Muscle layer of duodenum (tissue), 2 donors: ENCODE data around the gene FAM120A.

ENCODE experiments used
- H3K27ac ChIP-seq: one replicate; pipeline ENCODE4 v1.7.0; 2013; ENCODE audit warnings: mild to moderate bottlenecking, low read length
- H3K27me3 ChIP-seq: one replicate; pipeline ENCODE4 v1.7.0; 2013; ENCODE audit warnings: low read depth, mild to moderate bottlenecking, control low read depth, low read length
- H3K36me3 ChIP-seq, 2 donors: one replicate each; pipeline ENCODE4 v1.7.0; 2013; ENCODE audit warnings: low read length in 2 of 2, control low read depth in 1 of 2, mild to moderate bottlenecking in 1 of 2; ENCODE audit not compliant: insufficient read depth in 2 of 2, control insufficient read depth in 1 of 2
- H3K4me1 ChIP-seq, 2 donors: one replicate each; pipeline ENCODE4 v1.7.0; 2013; ENCODE audit warnings: low read length in 2 of 2, mild to moderate bottlenecking in 2 of 2, control low read depth in 1 of 2, moderate library complexity in 1 of 2; ENCODE audit not compliant: insufficient read depth in 2 of 2, control insufficient read depth in 1 of 2
- H3K4me3 ChIP-seq, 2 donors: one replicate each; pipeline ENCODE4 v1.7.0; 2013; ENCODE audit warnings: low read length in 2 of 2, low read depth in 1 of 2, mild to moderate bottlenecking in 1 of 2
- H3K9me3 ChIP-seq, 2 donors: one replicate each; pipeline ENCODE4 v1.7.0; 2013; ENCODE audit warnings: low read length in 2 of 2, control low read depth in 1 of 2, mild to moderate bottlenecking in 1 of 2; ENCODE audit not compliant: control insufficient read depth in 1 of 2
- donor health status: healthy.

Gene FAM120A

DNA sequence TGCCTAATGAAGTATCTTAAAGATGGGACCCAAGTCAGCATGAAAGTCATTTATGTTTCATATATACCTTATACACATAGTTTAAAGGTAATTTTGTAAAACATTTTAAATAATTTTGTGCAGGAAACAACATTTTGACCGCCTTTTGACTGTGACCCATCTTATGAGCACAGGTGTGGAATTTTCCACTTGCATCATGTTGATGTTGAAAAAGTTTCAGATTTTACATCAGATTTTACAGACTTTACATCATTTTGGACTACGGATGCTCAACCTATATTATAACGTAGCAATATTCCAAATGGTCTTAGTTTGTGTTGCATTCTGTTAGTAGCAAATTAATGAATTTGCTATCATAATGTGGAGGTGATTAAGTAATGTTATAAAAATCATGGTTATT is 23.6 kb downstream of the FAM120A start:
- H3K4me1 ChIP-seq, result peaks cover 0 to 13% of the 10 kb centered on the region in 2 donors
- H3K4me3 ChIP-seq, result no peak overlapping the region
- no peak overlapping the region for H3K27ac ChIP-seq
- no peaks in the 10 kb centered on the region for H3K9me3 ChIP-seq
- no peaks in the 10 kb centered on the region for H3K27me3 ChIP-seq
- H3K36me3 ChIP-seq, result peaks cover 4 to 11% of the 10 kb centered on the region in 2 donors

- no peaks in the 10 kb centered on the region for H3K9me3 ChIP-seq
- peaks cover 4 to 11% of the 10 kb centered on the region in 2 donors for H3K36me3 ChIP-seq
- H3K4me1 ChIP-seq, result peaks cover 0 to 15% of the 10 kb centered on the region in 2 donors
- H3K4me3 ChIP-seq, result no peak overlapping the region
- H3K27me3 ChIP-seq, result no peaks in the 10 kb centered on the region
- H3K27ac ChIP-seq, result no peak overlapping the region
These were observed 24.4 kb downstream of the FAM120A start for GRCh38 chr9:93475856-93476255.

DNA sequence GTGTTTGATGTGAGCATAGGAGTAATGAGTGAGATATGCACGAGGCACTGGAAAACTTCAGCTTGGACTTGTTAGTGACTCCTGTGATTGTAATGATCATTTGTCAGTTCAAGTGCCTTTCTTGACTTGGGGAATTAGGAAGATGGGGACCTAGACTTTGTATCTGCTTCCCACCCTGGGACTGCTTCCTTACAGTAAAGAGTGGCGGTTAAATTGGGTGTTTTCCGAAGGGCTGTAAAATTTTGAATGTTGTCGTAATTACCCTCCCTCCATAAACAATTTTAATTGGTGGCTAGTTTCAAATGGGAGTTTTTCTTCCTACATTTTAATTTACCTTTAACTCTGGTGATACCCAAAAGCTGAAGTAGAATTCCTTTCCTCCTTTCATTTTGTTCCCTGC is 25.4 kb downstream of the FAM120A start:
- peaks cover 4 to 7% of the 10 kb centered on the region in 2 donors for H3K36me3 ChIP-seq
- no peaks in the 10 kb centered on the region for H3K9me3 ChIP-seq
- H3K4me1 ChIP-seq, result peaks cover 0 to 15% of the 10 kb centered on the region in 2 donors
- no peak overlapping the region for H3K27ac ChIP-seq
- no peaks in the 10 kb centered on the region for H3K27me3 ChIP-seq
- H3K4me3 ChIP-seq, result no peak overlapping the region

GRCh38 chr9:93477397-93477796 is 25.9 kb downstream of the FAM120A start:
- H3K27me3 ChIP-seq, result no peaks in the 10 kb centered on the region
- peaks cover 4% of the 10 kb centered on the region in 2 donors for H3K36me3 ChIP-seq
- no peaks in the 10 kb centered on the region for H3K9me3 ChIP-seq
- no peak overlapping the region for H3K4me3 ChIP-seq
- peaks cover 0 to 15% of the 10 kb centered on the region in 2 donors for H3K4me1 ChIP-seq
- H3K27ac ChIP-seq, result no peak overlapping the region

- no peaks in the 10 kb centered on the region for H3K9me3 ChIP-seq
- H3K36me3 ChIP-seq, result peaks cover 6 to 10% of the 10 kb centered on the region in 2 donors
- H3K4me3 ChIP-seq, result no peak overlapping the region
- peaks cover 0 to 15% of the 10 kb centered on the region in 2 donors for H3K4me1 ChIP-seq
- H3K27me3 ChIP-seq, result no peaks in the 10 kb centered on the region
- H3K27ac ChIP-seq, result no peak overlapping the region
These were observed 28.2 kb downstream of the FAM120A start for GRCh38 chr9:93479726-93480125.

DNA sequence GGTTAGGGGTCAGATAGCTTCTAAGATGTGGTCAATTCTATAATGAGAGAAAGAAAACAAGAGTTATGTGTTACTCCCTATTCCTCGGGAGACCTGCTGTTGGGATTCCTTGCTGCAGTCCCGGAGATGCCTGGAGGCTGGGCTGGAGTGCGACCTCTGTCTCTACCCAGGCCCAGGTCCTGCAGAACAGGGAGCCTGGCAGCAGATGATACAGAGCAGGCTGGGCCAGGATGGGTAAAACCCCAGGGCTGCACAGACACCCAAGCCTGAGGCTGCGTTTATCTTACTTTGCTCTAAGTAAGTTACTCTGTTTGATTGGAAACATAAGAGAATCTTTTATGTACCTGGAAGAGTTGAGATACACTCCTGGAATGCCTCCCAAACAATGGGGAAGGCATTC is 28.8 kb downstream of the FAM120A start:
- H3K27me3 ChIP-seq, result no peaks in the 10 kb centered on the region
- peaks cover 6 to 10% of the 10 kb centered on the region in 2 donors for H3K36me3 ChIP-seq
- H3K9me3 ChIP-seq, result no peaks in the 10 kb centered on the region
- H3K27ac ChIP-seq, result no peak overlapping the region
- no peak overlapping the region for H3K4me3 ChIP-seq
- peaks cover 0 to 15% of the 10 kb centered on the region in 2 donors for H3K4me1 ChIP-seq

- Histone ChIP-seq H3K4me3 (no peak overlapping the region), H3K4me1 (peaks cover 0 to 15% of the 10 kb centered on the region in 2 donors), H3K36me3 (peaks cover 6 to 10% of the 10 kb centered on the region in 2 donors), H3K27me3 (no peaks in the 10 kb centered on the region), H3K27ac (no peak overlapping the region), H3K9me3 (no peaks in the 10 kb centered on the region)
These were observed 29.3 kb downstream of the FAM120A start for GRCh38 chr9:93480728-93481324.

- no peak overlapping the region for H3K27ac ChIP-seq
- no peaks in the 10 kb centered on the region for H3K27me3 ChIP-seq
- peaks cover 0 to 5% of the 10 kb centered on the region in 2 donors for H3K4me1 ChIP-seq
- H3K4me3 ChIP-seq, result no peak overlapping the region
- H3K9me3 ChIP-seq, result no peaks in the 10 kb centered on the region
- peaks cover 3 to 10% of the 10 kb centered on the region in 2 donors for H3K36me3 ChIP-seq
These were observed 32.0 kb downstream of the FAM120A start for GRCh38 chr9:93483497-93483896.

DNA sequence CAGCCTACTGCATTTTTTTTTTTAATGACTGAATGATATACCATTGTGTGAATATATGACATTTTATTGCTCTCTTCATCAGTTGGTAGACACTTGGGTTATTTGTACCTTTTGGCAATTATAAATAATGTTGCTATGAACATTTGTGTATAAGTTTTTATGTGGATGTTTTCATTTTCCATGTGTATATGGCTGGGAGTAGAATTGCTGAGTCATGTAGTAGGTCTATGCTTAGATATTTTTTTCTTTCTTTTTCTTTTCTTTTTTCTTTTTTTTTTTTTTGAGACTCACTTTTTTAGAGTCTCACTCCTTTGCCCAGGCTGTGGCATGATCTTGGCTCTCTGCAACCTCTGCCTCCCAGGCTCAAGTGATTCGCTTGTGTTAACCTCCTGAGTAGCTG is 34.8 kb downstream of the FAM120A start:
- Histone ChIP-seq H3K27ac (no peak overlapping the region), H3K9me3 (no peaks in the 10 kb centered on the region), H3K4me1 (no peaks in the 10 kb centered on the region), H3K36me3 (peaks cover 3 to 10% of the 10 kb centered on the region in 2 donors), H3K27me3 (no peaks in the 10 kb centered on the region), H3K4me3 (no peak overlapping the region)

DNA sequence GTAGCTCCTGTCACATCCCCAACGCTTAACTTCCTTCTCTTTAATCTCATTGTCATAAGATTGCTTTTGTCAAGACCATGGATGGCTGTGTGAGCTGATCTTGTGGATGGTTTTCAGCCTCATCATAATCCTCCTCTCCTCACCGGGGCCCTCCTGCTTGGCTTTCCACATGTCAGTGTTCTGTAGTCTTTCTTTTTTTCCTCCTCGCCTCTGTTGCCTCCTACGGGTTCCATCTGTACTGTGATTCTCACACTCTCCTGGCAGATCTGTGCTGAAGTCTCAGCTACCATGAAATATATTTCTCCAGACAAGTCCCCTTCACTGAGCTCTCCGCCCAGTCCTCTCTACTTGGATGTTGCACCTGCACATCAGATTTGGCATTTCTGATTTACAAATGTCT is 36.8 kb downstream of the FAM120A start:
- no peak overlapping the region for H3K4me3 ChIP-seq
- no peak overlapping the region for H3K27ac ChIP-seq
- H3K36me3 ChIP-seq, result peaks cover 3 to 5% of the 10 kb centered on the region in 2 donors
- H3K9me3 ChIP-seq, result no peaks in the 10 kb centered on the region
- no peaks in the 10 kb centered on the region for H3K27me3 ChIP-seq
- peaks cover 0 to 8% of the 10 kb centered on the region in 2 donors for H3K4me1 ChIP-seq

DNA sequence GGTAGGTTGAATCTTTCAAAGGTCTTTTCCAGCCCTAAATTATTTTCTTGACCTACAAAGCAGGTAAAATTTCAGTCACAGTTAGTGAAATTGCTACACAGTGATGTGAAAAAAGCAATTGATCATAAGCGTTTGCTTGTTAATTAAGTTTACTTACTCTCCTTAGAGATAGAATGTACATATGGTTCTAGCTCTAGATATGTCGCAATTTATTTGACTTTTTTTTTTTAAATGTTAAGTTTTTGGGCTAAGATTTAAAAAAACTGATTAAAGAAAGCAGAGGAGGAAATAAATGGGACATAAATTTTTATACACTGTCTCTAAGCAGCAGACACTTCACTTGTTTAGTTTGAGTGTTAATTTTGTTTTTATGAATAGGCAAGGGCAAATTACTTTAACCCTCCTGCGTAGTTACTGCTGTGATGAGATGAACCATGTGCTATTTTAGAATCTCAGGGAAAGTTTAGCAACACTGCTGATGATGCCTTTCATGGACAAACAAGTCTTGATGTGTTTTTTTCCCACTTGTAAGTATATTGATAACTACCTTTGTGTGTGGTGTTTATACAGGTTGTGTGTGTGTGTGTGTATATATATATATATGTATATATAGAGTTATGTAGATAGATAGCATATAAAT is 40.2 kb downstream of the FAM120A start:
- H3K4me1 ChIP-seq, result peaks cover 0 to 8% of the 10 kb centered on the region in 2 donors
- peaks cover 7 to 20% of the 10 kb centered on the region in 2 donors for H3K36me3 ChIP-seq
- no peak overlapping the region for H3K4me3 ChIP-seq
- H3K27ac ChIP-seq, result no peak overlapping the region
- H3K9me3 ChIP-seq, result no peaks in the 10 kb centered on the region
- no peaks in the 10 kb centered on the region for H3K27me3 ChIP-seq
